Ecto neural progenitor cell (in vitro differentiated cells): ENCODE measurements around the gene MTOR.

Source experiments
- DNase-seq: peaks from one replicate; pipeline ENCODE4 v3.0.0-alpha.2; 2018; ENCODE audit warnings: low spot score

The MTOR gene

DNA sequence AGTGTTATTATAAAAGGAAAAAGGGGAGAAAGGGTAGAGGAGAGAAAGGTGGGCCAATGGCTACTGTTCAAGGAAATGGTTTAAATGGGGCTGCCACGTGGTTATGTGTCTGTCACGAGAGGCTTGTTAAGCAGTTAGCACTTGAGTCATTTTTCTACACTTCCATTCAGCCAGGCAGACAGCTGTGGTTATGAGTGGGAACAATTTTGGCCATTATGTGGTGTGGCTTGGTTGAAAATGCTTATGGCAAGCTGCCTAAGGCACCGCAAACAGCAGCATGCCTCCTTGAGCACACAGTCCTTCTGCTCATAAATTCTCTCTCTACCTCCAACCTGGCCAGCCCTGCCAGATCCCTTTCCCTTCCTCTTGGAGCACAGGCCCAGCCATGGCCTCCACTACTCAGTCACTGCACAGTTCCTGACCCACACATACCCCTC lies 199.4 kb downstream of the MTOR start:
- DNase-seq, result no peak

DNA sequence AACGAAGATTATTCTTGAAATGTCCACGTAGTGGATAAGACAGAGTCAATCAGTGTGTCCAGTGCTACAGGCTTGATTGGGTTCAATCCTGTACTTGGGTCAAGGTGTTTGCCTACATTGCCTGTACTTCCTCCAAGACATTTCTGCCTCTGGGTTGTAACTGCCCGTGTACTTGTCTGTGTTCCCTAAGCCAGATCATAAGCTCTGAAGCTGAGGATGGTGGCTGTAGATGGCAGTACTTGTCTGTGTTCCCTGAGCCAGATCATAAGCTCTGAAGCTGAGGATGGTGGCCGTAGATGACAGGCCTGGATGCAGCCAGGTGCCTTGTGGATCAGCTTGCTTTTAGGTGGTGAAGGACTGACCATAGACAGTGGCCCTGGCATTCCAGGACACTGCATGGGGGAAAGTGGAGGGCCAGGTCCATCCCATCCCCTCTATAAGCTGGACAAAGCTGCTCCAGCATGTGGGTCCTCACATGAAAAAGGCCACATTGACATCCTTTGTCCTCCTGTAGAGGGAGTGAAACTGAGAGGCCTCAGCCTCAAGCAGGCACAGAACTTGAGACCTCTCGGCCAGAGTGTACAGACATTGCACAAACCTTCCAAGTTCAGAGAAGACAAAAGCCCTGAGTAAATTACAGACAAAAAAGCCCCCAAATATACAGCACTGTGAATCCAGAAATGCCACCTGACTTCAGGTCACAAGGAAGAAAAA lies 200.5 kb downstream of the MTOR start:
- no peak for DNase-seq

DNA sequence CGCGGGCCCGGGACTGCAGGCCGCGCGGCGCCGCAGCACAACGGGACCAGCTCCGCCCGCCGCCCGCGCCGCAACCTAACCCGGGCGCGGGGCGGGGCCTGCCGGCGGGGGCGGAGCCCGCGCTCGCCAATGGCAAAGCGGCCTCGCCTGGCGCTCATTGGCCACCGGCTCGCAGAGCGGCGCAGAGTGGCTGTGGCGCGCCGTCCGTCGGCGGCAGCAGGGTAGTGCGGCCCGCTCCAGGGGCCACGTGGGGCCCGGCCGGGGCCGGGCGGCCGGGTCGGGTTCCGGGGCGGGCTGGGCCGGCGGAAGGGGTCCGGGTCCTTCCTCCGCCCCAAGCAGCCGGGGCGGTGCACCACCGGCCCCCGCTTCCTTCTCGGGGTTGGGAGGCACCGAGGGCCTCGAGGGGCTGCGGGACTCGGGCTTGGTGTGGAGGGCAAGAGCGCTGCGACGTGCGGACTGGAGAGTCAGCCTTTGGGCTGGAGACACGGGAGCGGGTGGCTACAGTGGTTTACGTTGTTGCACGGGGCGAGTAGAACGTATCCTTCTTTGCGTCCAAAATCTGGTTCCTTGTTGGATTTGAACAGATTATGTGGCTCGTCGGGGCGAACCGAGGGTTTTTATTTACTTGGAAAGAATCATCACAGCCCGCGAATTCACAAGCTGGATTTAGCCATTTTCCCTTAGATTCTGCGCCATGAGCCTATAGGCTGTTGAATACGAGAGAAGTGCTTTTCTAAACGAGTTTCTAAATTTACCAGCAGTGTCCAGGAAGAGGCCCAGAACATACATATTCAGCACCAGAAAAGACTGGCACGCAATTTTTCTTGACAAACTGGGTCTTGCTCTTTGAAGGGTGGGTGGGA lies 202.2 kb downstream of the MTOR start, which contains the start of gene SRM:
SRM (minus strand) TSS at position 51 of the 863 bp plus-strand sequence. CDS start 75 bp downstream, outside the sequence.
- DNase-seq, result peak; percentile 94

DNA sequence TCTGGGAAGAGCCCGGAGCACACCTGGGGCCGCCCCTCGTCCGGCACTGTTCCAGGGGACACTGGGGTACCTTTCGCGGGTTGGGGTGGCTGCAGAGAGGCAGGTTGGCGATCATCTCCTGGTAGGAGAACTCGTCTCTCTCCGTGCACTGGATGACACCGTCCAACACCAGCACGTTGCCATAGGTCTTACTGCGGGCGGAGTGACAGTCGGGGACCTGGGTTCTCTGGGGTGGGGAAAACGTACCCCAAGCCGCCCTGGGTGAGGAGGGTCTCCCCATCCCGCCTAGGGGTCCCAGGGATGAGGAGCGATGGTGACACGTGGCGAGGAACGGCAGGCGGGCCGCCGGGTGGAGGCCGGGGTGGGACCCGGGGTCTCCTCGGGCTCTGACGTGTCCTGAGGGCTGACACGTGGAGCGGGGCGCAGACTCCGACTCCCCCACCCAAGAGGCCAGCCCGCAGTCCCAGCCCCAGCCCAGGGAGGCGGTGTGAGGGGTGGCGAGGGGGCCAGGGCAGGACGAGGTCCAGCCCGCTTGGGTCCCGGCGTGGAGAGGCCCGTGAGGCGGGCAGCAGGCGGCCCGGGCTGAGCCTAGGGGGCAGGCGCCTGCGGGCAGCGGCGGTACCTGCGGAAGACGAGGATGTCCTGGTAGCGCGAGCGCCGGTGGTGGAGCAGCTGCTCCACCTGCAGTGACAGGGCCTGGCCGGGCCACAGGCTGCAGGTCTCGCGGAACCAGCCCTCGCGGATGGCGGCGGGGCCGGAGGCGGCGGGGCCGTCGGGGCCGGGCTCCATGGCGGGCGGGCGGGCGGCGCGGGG lies 203.0 kb downstream of the MTOR start:
- no peak for DNase-seq

DNA sequence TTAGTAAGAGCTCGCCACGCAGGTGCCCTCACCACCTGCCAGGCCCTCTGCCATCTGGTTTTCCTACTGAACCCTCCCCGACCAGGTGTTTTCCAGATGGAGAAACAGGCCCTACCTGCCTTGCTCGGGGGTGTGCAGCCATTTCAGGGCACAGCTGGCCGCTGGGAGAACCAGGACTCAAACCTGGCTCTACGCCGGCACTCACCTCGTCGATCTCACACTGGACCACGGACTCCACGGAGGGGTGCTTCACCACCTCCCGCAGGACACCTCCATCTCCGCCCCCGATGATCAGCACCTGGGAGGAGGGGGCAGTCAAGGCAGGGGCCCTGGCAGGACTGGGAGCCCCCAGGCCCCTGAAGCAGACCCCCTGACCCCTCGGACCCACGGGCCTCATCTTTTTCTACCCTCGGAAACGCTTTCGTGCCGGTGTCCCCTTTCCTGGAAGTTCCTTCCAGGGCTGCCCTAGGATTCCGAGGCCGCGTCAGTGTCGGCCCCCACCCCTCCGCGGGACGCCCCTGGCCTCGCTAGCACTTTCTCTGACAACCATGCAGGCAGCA lies 203.7 kb downstream of the MTOR start:
- no peak for DNase-seq

DNA sequence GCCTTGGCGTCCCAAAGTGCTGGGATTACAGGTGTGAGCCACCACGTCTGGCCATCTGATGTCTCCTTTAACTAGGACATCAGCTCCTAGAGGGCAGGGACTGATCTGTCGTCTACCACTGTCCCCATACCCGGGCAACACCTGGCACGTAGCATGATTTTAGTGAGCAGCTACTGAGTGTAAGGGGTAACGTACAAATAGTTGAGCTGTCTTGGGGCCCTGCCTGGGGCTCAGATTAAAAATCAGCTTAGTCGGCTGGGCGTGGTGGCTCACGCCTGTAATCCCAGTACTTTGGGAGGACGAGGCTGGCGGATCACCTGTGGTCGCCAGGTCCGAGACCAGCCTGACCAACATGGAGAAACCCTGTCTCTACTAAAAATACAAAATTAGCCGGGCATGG lies 204.3 kb downstream of the MTOR start:
- no peak for DNase-seq

DNA sequence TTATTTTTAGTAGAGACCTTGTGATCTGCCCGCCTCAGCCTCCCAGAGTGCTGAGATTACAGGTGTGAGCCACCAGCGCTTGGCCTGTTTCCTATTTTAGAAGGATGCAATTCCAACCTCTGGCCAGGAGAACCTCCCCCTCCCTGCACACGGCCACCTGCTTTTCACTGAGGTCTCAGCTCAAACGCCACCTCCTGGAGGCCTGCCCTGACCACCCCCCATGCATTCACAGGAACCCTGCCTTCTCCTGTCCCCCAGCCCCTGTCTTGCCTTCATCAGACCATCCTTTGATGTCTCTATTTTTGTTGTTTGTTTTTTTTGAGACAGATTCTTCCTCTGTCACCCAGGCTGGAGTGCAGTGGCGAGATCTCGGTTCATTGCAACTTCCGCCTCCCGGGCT lies 204.9 kb downstream of the MTOR start:
- DNase-seq, result no peak
